IPS-20b (cell line): Measurements from ENCODE around the gene PRRT3.
"Not testable (repeated sequence)": the region's sequence is repeated elsewhere in the genome, so short reads cannot be mapped to it uniquely, and the experiment has no call there.

Experiments used
- H3K27ac ChIP-seq: one replicate; pipeline ENCODE4 v1.5.1; 2013; ENCODE audit warnings: low read length
- H3K27me3 ChIP-seq: 2 replicates; pipeline ENCODE4 v1.6.1; 2013; ENCODE audit warnings: mild to moderate bottlenecking, low read length, inconsistent platforms; ENCODE audit not compliant: insufficient read depth
- H3K36me3 ChIP-seq: 2 replicates; pipeline ENCODE4 v1.6.1; 2013; ENCODE audit warnings: low read depth, mild to moderate bottlenecking, inconsistent platforms, low read length, moderate library complexity; ENCODE audit not compliant: insufficient read depth
- H3K4me1 ChIP-seq: 2 replicates; pipeline ENCODE4 v1.6.1; 2013; ENCODE audit warnings: mild to moderate bottlenecking, control low read depth, inconsistent platforms, low read length, moderate library complexity; ENCODE audit not compliant: insufficient read depth
- H3K4me3 ChIP-seq: 2 replicates; pipeline ENCODE4 v1.5.1; 2013; ENCODE audit warnings: mild to moderate bottlenecking, low read length, inconsistent platforms
- H3K9ac ChIP-seq: 2 replicates; pipeline ENCODE4 v1.6.1; 2013; ENCODE audit warnings: low read depth, mild to moderate bottlenecking, inconsistent platforms, low read length, moderate library complexity
- H3K9me3 ChIP-seq: 2 replicates; pipeline ENCODE4 v1.6.1; 2013; ENCODE audit warnings: mild to moderate bottlenecking, low read depth, low read length, inconsistent platforms; ENCODE audit not compliant: insufficient read depth

PRRT3 gene

DNA sequence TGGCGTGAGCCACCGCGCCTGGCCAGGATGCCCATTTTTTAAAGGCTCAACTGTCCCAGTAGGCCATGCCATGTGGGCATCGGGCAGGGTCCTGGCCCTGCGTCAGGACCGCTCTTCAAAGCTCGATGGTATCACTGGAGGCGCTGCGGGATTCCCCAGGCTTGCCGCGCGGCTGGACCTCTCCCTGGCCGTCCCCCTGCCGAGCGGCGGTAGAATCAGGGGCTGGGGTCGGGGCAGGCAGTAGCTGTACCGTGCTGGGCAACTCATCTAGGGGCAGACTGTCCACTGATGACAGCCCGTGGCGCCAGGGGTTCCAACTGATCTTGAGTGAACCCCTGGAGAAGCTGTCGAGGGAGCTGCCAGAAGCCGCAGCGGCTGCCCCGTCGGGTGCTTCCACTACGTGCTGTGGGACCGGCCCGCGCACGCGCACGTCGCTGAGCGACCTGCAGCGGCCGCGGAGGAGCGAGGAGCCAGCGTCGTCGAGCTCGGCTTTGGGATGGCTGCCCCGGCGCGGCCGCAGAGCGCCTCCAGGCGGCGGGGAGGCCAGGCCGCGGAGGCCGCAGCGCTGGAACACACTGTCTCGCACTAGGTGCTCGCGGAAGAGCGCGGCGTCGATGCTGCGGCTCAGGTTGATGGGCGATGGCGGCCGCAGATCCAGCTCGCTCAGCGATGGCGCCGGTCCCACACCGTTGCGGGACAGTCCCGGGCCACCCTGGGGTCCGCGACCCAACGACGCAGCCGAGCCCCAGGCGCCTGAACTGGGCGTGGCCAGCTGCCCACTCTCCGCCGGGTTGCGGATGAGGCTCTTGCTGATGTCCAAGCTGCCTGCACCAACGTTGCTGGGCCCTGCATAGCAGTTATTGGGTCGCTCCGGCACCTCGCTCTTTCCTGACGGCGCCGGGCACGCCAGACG is 5.8 kb downstream of the PRRT3 start:
- Histone ChIP-seq H3K4me3 (peak overlapping the region; percentile 69), H3K9ac (peak overlapping the region; percentile 68)

DNA sequence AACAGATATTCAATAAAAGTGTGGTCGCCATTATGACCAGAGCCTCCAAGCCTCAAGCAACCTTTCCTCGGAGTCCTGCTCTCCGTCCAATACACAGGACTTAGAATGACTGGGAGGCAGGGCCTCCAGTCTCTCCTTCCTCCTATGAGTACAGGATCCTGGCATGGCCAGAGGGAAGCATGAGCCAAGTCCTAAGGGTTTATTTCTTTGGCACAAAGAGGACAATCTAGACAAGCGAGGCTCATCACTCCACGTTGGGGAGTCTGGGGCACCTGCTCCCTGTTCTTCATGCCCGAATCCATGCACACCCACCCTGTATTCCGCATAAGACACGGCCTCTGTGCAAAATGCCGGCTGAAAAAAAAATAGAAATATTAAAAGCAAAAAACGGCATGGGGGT is 6.8 kb downstream of the PRRT3 start:
- Histone ChIP-seq H3K27me3 (no peaks in the 10 kb centered on the region; the same call in 1 of the 2 replicates), H3K4me3 (no peak overlapping the region), H3K4me1 (no peaks in the 10 kb centered on the region; the same call in 1 of the 2 replicates), H3K9ac (no peak overlapping the region), H3K27ac (no peak overlapping the region), H3K9me3 (no peaks in the 10 kb centered on the region), H3K36me3 (peaks cover 12% of the 10 kb centered on the region)

More for the DNA sequence above, 5.8 kb downstream of the PRRT3 start:
- Histone ChIP-seq H3K9me3 (no peaks in the 10 kb centered on the region), H3K4me1 (no peaks in the 10 kb centered on the region; the same call in 1 of the 2 replicates), H3K27ac (no peak overlapping the region), H3K36me3 (peaks cover 12% of the 10 kb centered on the region), H3K27me3 (peaks cover 2% of the 10 kb centered on the region; the same call in 1 of the 2 replicates)

DNA sequence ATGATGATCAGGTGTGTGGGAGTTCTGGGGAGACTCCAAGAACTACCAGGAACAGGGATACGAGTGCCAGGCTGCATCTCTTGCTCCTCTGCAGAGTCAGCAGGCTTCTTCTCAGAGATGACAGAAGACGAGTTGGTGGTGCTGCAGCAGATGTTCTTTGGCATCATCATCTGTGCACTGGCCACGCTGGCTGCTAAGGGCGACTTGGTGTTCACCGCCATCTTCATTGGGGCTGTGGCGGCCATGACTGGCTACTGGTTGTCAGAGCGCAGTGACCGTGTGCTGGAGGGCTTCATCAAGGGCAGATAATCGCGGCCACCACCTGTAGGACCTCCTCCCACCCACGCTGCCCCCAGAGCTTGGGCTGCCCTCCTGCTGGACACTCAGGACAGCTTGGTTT is 7.9 kb downstream of the PRRT3 start:
- Histone ChIP-seq H3K9ac (no peak overlapping the region), H3K4me1 (no peaks in the 10 kb centered on the region; the same call in 1 of the 2 replicates), H3K9me3 (no peaks in the 10 kb centered on the region), H3K4me3 (no peak overlapping the region), H3K27me3 (no peaks in the 10 kb centered on the region; the same call in 1 of the 2 replicates), H3K27ac (no peak overlapping the region), H3K36me3 (peaks cover 5% of the 10 kb centered on the region)

DNA sequence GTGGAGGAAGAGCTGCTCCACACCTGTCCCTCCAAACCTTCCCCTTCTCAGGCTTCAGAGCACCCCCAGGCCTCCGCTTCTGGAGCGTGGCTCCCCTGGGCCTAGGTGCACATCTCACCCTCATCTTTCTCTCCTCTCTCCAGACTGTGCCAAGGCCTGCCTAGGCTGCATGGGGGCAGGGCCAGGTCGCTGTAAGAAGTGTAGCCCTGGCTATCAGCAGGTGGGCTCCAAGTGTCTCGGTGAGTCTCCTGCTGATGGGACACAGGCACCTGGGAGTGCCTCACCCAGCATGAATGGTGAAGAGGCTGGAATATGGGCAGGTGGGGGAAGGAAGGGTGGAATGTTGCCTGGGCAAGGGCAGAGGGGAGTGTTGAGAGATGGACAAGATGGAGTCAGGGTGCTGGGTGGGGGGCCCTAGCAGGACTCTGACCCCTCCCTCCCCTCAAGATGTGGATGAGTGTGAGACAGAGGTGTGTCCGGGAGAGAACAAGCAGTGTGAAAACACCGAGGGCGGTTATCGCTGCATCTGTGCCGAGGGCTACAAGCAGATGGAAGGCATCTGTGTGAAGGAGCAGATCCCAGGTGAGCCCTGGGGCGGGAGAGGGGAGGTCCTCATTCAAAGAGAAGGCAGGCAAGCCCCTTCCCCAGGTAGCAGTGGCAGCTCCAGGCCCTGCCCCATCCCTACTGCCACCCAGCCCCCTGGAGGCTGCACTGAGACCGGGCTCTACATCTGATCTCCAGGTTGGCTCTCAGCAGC is 9.1 kb downstream of the PRRT3 start:
- Histone ChIP-seq H3K9me3 (no peaks in the 10 kb centered on the region), H3K36me3 (no peaks in the 10 kb centered on the region; the same call in 1 of the 2 replicates), H3K27ac (no peak overlapping the region), H3K4me1 (no peaks in the 10 kb centered on the region; the same call in 1 of the 2 replicates), H3K4me3 (no peak overlapping the region), H3K9ac (no peak overlapping the region), H3K27me3 (no peaks in the 10 kb centered on the region; the same call in 1 of the 2 replicates)

DNA sequence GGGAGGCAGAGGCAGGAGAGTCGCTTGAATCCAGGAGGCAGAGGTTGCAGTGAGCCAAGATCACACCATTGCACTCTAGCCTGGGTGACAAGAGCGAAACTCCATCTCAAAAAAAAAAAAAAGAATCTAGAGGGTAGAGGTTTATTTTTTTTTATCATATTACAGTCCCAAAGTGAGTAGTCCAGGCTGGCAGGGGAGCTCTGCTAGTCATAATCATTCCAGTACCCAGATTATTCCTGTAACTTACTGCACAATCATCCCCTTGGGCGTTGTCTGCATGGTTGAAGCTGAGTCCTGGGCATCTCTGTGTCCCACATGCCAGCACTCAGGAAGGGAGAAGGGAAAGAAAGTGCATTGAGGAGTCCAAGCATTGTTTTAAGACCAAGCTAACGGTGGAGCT is 10.0 kb downstream of the PRRT3 start:
- no peaks in the 10 kb centered on the region for H3K36me3 ChIP-seq
- no peak overlapping the region for H3K9ac ChIP-seq
- H3K27ac ChIP-seq: no peak overlapping the region
- no peaks in the 10 kb centered on the region; the same call in 1 of the 2 replicates for H3K4me1 ChIP-seq
- no peaks in the 10 kb centered on the region for H3K27me3 ChIP-seq
- no peak overlapping the region for H3K4me3 ChIP-seq
- no peaks in the 10 kb centered on the region for H3K9me3 ChIP-seq

DNA sequence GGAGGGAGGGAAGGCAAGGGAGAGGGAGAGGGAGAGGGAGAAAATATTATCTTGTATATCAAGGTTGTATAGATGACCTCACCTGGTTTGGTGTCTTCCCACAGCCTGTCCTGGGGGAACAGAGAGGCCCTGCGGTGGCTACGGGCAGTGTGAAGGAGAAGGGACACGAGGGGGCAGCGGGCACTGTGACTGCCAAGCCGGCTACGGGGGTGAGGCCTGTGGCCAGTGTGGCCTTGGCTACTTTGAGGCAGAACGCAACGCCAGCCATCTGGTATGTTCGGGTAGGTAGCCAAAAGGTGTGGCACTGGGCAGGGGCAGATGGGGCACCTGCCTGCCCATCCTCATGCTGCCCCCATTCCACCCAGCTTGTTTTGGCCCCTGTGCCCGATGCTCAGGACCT is 11.5 kb downstream of the PRRT3 start:
- H3K4me1 ChIP-seq: no peaks in the 10 kb centered on the region
- no peaks in the 10 kb centered on the region for H3K27me3 ChIP-seq
- no peaks in the 10 kb centered on the region for H3K9me3 ChIP-seq
- peaks cover 9% of the 10 kb centered on the region; the same call in 1 of the 2 replicates for H3K36me3 ChIP-seq
- no peak overlapping the region for H3K4me3 ChIP-seq
- H3K9ac ChIP-seq: no peak overlapping the region
- H3K27ac ChIP-seq: no peak overlapping the region

DNA sequence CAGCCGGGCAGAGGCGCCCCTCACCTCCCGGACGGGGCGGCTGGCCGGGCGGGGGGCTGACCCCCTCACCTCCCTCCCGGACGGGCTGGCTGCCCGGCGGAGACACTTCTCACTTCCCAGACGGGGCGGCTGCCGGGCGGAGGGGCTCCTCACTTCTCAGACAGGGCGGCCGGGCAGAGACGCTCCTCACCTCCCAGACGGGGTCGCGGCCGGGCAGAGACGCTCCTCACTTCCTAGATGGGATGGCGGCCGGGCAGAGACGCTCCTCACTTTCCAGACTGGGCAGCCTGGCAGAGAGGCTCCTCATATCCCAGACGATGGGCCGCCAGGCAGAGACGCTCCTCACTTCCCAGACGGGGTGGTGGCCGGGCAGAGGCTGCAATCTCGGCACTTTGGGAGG is 12.3 kb downstream of the PRRT3 start:
- not testable (repeated sequence) for H3K27ac ChIP-seq, H3K9me3 ChIP-seq, H3K4me3 ChIP-seq, H3K36me3 ChIP-seq, H3K4me1 ChIP-seq, H3K9ac ChIP-seq, H3K27me3 ChIP-seq

DNA sequence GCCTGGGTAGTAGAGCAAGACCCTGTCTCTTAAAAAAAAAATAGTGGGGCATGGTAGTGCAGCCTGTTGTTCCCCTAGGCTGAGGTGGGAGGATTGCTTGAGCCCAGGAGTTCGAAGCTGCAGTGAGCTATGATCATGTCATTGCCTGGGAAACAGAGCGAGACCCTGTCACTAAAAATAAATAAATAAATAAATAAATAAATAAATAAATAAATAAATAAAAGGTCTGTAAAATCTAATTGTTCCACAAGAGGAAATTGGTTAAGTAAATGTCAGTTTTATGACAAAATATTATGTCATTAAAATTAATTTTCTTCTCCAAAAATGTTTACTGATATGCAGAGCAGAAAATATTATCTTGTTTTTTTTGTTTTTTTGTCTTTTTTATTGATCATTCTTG is 13.2 kb downstream of the PRRT3 start:
- Histone ChIP-seq H3K9me3 (no peaks in the 10 kb centered on the region), H3K27ac (no peak overlapping the region), H3K9ac (no peak overlapping the region), H3K36me3 (peaks cover 9% of the 10 kb centered on the region; the same call in 1 of the 2 replicates), H3K27me3 (no peaks in the 10 kb centered on the region), H3K4me1 (peaks cover 3% of the 10 kb centered on the region; the same call in 1 of the 2 replicates), H3K4me3 (no peak overlapping the region)

DNA sequence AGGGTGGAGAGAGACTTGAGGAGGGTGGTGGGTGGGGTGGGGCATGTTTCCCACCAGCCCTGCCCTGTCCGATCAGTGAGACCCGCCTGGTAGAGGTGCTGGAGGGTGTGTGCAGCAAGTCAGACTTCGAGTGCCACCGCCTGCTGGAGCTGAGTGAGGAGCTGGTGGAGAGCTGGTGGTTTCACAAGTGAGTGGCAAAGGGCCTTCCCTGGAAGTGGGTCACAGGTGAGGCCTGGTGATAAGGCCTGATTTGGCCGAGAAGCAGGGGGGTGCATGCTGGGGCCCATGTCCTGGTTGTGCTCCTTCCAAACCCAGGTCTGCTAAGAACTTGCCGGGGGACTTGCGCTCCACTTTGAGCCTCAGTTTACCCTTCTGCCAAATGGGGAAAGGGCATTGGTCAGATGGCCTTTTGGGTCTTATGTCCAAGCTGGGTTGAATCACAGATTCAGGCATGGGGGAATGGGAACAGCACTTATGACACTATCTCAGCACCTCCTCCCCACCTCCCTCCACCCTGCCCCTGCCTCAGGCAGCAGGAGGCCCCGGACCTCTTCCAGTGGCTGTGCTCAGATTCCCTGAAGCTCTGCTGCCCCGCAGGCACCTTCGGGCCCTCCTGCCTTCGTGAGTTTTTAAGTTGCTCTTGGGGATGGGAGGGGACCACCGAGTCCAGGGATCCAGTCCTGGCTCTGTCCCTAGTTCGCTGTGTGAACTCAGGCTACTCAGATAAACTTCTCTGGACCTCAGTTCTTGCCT is 14.5 kb downstream of the PRRT3 start:
- peaks cover 9% of the 10 kb centered on the region; the same call in 1 of the 2 replicates for H3K36me3 ChIP-seq
- H3K4me3 ChIP-seq: no peak overlapping the region
- no peak overlapping the region for H3K27ac ChIP-seq
- H3K9me3 ChIP-seq: no peaks in the 10 kb centered on the region
- no peaks in the 10 kb centered on the region; the same call in 1 of the 2 replicates for H3K27me3 ChIP-seq
- no peak overlapping the region for H3K9ac ChIP-seq
- peaks cover 3% of the 10 kb centered on the region; the same call in 1 of the 2 replicates for H3K4me1 ChIP-seq

DNA sequence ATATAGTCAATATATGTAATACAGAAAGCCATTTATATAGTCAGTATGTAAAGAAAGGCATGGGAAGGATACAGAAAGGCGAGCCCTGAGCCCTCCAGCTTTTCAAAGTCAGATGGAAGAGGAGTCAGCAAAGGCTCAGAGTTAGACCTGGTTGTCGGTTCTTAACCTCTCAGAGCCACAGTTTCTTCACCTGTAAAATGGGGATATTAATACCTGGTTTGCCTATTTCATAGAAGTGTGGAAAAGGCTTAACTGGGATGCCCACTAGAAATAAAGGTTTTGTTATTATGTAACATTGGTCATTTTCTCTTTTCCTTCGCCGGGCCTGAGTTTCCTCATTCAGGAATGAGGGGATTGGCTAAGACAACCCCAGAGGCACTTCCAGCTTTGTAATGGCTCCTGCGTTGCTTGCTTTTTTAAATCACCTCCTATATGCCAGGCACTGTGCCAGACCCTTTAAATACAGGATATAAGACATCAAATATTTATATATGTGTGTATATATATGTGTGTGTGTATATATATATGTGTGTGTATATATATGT is 16.2 kb downstream of the PRRT3 start:
- H3K27ac ChIP-seq: no peak overlapping the region
- peaks cover 3% of the 10 kb centered on the region; the same call in 1 of the 2 replicates for H3K4me1 ChIP-seq
- H3K9ac ChIP-seq: no peak overlapping the region
- H3K9me3 ChIP-seq: no peaks in the 10 kb centered on the region
- peaks cover 9% of the 10 kb centered on the region; the same call in 1 of the 2 replicates for H3K36me3 ChIP-seq
- H3K27me3 ChIP-seq: peaks cover 9% of the 10 kb centered on the region; the same call in 1 of the 2 replicates
- no peak overlapping the region for H3K4me3 ChIP-seq

DNA sequence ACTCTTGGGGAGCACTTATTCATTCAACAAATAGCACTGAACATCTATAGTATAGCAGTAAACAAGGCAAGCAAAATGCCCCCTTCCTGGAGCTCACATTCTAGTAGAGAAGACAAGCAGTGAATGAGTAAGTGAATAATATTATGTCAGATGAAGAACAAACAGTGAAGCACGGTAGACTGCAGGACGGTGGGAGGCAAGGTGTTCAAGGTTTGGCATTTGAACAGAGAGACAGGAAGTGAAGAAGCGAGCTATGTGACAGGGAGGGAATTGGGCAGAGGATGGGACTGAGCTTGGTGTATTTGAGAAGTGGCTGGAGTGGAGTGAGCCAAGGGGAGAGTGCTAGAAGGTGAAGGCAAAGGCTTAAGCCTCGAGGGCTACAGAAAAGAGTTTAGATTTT is 17.2 kb downstream of the PRRT3 start:
- no peak overlapping the region for H3K9ac ChIP-seq
- no peak overlapping the region for H3K27ac ChIP-seq
- H3K4me1 ChIP-seq: peaks cover 3% of the 10 kb centered on the region; the same call in 1 of the 2 replicates
- H3K36me3 ChIP-seq: peaks cover 9% of the 10 kb centered on the region
- no peak overlapping the region for H3K4me3 ChIP-seq
- peaks cover 9% of the 10 kb centered on the region; the same call in 1 of the 2 replicates for H3K27me3 ChIP-seq
- H3K9me3 ChIP-seq: no peaks in the 10 kb centered on the region
